ENCODE results near the gene SLC24A2. TPM values are rescaled to one million over a fixed set of nuclear protein-coding genes. Genes with fewer than 3 reads are reported as not detected.

SLC24A2 gene
- total RNA-seq, 2 donors from 2014 or later, result not detected

DNA sequence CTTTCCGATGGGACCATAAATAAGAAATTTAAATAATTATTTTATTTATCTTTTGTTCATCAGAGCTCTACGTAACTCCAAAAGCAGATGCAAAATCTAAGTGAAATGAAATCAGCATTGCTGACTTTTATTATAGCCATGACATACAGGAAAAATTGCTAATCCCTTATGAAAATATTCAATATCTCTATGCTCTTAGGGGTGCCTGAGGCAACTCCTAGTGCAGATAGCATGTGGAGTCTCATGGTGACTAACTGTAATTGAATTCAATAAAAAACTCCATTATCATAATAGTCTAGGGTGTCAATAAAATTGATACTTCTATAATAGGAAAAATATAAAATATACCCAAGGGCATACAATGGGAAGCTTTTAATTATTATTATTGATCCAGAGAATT lies 42.6 kb downstream of the SLC24A2 start:
- no peaks in the 10 kb centered on the region for H3K27me3 ChIP-seq (replicated peaks; ENCODE audit: insufficient read depth)
- ATAC-seq (ENCODE audit: insufficient number of reproducible peaks, low FRiP score, low read depth), result no peak
- no peaks in the 10 kb centered on the region for H3K9me3 ChIP-seq
- H3K4me3 ChIP-seq, result no peak overlapping the region
- H3K4me1 ChIP-seq (ENCODE audit: control insufficient read depth in 1 of 2, low read depth in 2 of 2), result no peaks in the 10 kb centered on the region
- no peaks in the 10 kb centered on the region for H3K36me3 ChIP-seq
- TF ChIP-seq, protein P1, sequence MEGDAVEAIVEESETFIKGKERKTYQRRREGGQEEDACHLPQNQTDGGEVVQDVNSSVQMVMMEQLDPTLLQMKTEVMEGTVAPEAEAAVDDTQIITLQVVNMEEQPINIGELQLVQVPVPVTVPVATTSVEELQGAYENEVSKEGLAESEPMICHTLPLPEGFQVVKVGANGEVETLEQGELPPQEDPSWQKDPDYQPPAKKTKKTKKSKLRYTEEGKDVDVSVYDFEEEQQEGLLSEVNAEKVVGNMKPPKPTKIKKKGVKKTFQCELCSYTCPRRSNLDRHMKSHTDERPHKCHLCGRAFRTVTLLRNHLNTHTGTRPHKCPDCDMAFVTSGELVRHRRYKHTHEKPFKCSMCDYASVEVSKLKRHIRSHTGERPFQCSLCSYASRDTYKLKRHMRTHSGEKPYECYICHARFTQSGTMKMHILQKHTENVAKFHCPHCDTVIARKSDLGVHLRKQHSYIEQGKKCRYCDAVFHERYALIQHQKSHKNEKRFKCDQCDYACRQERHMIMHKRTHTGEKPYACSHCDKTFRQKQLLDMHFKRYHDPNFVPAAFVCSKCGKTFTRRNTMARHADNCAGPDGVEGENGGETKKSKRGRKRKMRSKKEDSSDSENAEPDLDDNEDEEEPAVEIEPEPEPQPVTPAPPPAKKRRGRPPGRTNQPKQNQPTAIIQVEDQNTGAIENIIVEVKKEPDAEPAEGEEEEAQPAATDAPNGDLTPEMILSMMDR (IDR thresholded peaks at IDR 0.05), result no peak
- no peak overlapping the region for H3K27ac ChIP-seq
- no peak for DNase-seq (ENCODE audit: low spot score)

DNA sequence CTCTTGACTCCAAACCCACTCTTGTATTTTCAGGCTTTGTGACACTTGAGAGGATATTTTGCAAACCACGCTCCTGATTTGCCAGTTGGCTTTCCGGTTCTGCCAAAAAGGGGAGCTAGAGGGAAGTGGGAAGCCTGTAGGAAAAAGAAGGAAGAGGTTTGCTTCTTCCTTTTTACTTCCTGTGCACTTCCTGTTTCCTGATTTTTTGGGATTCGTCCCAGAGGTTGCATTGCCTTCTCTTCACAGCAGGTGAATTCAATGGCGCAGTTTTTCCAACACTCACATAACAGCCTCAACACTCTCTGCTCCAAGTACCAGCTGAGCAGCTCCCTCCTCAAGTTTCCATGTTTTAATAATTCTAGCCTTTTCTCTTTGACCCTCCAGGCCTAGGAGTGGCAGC lies 47.7 kb downstream of the SLC24A2 start:
- Histone ChIP-seq H3K4me3 (no peak overlapping the region), H3K27me3 (replicated peaks; ENCODE audit: insufficient read depth) (no peaks in the 10 kb centered on the region), H3K27ac (no peak overlapping the region), H3K36me3 (no peaks in the 10 kb centered on the region), H3K4me1 (ENCODE audit: control insufficient read depth in 1 of 2, low read depth in 2 of 2) (no peaks in the 10 kb centered on the region), H3K9me3 (no peaks in the 10 kb centered on the region)
- ATAC-seq (ENCODE audit: insufficient number of reproducible peaks, low FRiP score, low read depth), result no peak
- TF ChIP-seq, protein P1 (IDR thresholded peaks at IDR 0.05), result no peak
- no peak for DNase-seq (ENCODE audit: low spot score)
